Measurements from ENCODE around the gene TSEN15.
"Not testable (repeated sequence)": the region's sequence is repeated elsewhere in the genome, so short reads cannot be mapped to it uniquely, and the experiment has no call there.

TSEN15 gene

DNA sequence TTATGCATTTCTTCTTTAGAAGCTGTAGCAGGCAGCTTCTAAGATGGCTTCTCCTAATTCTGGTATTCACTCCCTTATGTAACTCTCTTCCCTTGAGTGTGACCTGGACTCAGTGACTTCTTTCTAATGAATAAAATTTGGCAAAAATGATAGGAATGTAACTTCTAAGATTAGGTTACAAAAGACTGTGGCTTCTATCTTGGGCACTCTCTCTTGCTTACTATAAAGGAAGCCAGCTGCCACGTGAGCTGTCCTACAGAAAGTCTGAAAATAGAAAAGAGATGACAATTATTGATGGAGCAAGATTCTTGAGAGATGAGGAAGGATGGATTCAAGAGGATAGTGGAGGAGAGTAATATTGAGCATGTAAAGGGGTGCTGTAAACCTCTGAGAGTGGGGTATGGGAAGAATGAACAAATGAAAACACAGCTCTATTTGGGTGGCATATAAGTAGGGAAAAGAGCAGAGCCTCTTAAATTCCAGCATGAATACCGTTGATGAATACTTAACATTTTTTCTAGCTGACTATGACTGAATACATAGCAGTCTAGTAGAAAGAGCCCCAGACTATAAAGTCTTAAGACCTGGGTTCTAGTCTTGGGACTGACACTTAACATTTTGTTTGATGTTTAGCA is 5.5 kb downstream of the TSEN15 start:
- DNase-seq, result peak; percentile 20 to 91

DNA sequence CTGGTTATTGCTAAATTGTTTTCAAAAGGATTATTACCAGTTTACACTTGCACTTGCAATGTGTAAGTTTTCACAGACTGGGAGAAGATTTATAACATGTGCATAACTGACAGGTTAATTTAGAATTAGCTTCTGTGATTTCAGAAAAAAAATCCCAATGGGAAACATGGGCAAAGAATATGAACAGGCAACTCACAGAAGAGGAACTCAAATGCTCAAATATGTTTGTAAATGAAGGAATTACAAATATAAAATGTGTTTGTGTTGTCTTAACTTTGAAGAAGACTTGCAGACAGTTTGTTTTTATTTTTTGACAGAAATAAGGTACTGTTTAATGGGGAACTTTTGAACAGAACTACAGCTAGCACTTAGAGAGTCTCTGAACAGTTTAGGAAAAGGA is 8.4 kb downstream of the TSEN15 start:
- DNase-seq, result no peak

DNA sequence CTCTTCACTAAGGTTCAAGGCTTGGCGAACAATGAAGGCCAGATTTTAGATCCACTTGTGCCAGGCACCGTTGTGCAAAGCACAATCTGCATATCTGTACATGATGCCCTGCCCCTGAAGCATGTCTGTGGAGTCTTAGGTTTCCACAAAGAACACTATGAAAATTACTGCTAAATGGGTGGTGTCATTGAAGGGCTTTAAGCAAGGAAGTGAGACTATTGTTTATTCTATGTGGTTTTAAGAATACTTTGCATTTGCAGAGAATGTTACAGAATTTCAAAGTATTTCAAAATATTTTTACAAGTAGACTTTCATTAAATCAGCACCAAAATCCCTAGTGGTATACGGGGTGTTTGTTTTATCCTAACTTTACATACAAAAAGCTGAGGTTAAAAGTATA is 8.8 kb downstream of the TSEN15 start:
- DNase-seq, result no peak

DNA sequence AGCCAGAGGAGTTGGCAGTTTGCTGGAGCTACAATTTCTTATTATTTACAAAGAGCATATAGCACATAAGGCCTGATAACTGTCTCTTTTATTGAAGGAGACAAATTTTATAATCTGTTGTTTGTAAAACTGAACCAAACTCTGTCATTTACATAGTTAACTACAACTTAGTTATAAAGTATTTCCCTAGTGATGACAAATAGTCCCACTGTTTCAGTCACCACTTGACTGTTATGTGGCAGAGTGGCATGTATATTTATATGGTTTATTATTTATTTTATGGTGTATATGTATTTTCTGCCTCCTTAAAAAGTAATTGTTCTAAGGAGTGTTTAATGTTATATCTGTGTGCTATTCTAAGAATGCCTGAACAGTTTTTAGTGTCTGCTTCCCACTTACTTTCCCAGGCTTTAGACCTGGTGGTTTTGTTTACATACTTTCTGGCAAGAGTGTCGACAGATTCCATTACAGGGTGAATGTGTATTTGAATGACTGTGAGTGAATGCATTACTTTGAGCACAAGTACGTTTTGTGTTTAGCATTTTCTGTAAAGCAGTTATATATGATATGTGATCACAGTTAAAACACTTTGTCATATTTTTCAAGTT is 10.0 kb downstream of the TSEN15 start:
- no peak for DNase-seq

DNA sequence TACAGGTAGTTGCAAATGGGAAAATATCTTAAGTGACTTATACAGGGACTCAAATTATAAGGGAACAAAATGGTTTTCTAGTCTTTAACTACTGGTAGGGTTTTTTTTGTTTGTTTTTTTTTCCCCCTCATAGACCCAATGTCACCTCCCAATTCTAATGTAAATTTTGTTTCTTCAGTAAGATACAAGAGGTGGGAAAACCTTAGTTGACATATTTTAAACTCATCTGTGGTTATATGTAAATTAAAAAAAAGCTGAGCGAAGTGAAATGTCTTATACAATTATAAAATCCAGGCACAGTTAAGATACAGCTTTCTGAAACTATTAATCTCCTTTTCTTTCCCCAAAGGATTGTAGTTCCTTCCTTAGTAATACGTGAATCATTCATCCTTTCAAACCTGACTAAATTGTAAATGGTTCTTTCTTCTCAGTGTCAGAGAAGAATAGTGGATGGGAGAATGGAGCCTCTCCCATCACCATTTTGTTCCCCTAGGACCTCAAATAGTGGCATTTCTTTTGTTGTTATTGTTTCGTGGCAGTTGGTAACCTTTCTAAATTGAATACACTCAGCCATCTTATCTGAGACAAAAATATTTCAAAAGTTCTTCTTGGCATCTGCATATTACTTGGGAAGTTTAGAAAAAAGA is 11.2 kb downstream of the TSEN15 start:
- DNase-seq, result no peak

DNA sequence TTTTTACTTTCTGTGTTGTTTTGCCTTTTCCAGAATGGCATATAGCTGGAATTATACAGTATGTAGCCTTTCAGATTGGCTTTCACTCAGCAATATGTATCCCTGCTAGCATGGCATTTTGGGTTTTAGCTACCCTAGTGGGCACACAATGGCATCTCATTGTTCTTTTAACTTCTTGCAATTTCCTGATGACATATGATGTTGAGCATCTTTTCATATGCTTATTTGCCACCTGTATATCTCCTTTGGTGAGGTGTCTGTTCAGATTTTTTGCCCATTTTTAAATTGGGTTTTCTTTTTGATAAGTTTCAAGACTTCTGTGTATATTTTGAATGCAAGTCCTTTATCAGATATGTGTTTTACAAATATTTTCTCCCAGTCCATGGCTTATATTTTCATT is 14.0 kb downstream of the TSEN15 start:
- DNase-seq, result no peak

DNA sequence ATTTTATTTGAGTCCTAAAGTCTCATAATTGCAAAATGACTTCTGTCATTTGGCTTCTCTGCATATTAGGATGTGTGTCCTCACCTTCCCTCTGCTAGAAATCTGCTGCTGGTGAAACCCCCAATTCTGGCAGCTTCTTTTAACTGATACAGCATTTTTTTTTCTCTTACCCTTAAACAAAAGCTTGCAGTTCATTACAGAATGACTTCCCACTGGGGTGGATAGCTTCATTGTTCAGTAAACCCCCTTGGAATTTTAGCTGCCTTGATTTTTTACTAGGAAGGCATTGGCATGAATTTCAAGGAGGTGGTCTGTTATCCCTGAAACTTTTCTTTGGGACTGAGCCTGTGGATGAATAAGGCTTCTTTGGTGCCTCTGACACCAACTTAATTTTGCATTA is 16.8 kb downstream of the TSEN15 start:
- DNase-seq, result no peak

DNA sequence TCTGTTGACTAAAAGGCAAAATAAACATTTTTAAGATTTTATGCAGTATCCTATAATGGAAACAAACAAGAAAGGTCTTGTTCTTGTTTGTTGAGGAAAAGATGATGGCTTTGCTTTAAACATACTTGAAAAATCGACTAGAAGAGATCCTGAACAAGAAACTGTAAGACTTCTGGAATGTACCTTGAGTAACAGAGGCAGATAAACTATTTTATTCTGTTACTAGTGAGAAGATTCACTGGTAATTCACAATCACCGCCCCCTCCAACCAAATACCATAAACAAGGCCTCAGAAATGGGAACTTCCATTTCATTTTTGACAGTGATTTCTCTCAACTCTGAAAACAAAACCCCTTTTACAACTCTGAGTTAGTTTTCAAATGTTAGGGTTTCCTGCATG is 18.1 kb downstream of the TSEN15 start:
- DNase-seq, result no peak

DNA sequence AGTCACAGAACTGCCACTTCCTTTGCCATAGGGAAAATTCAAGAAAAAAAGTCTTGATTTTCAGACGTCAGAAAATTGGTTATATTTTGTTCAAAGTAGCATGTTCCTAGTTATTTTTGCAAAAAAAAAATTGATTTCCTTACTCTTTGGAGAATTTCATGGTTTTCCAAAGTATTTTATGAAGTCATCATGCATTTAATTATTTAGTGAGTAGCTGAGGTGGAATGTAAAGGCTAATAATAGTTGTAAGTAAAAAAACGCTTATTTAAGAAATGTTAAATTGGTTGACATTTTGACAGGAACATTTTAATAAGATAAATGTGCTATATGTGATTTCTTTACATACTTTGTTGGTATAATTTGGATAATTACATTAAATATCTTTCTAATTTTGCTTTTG is 20.8 kb downstream of the TSEN15 start:
- no peak for DNase-seq

DNA sequence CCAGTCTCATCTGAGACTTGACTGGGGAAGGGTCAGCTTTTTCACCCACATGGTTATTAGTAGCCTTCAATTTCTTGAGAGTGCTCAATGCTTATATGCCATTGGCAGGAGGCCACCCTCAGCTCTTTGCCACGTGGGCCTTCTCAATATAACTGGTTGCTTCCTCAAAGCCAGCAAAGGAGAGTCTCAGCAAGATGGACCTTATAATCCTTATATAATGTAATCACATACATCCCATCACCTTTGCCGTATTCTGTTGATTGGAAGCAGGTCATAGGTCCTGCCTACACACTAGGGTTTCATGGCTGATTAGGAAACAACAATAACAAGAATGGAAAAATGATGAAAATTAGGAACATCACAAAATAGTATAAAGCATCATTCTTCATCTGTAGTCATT is 22.9 kb downstream of the TSEN15 start:
- no peak for DNase-seq

DNA sequence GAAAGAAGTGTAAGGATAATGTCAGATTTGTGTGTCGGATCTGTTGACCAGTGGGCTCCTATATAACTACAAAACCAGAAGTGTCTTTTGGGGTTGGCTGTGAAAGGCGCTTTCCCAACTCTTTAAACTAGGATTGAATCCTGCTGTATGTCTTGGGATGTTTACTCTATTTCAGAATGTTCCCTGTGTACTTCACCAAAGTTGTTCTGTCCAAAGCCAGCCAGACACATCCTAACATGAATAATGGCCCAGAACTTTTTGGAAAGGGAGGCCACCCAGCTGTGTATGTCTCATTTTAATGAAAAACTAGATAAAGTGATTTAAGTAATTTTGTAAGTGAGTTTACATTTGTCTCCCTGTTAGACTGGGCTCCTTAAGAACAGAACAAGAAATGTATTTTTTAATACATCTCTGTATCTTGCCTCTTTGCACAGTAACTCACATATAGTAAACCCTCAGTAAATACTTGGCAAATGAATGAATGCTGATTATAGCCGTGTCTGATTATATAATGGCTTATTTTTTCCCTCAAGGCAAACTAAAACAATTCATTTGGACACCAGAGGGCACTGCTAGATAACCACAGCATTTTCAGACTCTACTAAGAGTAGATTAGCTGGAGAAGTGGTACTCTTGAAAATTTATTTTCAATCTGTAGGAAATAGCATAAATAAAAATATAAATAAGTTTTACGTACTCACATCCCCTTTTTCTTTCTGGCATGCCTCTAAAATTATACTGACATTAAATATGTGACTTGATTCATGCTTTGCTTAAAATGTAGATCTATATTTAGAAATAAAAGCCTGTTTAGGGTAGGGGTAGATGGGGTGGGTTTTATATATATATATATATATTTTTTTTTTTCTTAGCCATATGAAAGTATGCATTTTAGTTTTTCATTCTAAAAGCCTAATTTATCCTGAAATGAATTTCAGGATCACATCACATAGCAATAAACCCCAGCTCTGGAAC is 23.8 kb downstream of the TSEN15 start:
- DNase-seq, result peak in 1 of 2 experiments; percentile 53

DNA sequence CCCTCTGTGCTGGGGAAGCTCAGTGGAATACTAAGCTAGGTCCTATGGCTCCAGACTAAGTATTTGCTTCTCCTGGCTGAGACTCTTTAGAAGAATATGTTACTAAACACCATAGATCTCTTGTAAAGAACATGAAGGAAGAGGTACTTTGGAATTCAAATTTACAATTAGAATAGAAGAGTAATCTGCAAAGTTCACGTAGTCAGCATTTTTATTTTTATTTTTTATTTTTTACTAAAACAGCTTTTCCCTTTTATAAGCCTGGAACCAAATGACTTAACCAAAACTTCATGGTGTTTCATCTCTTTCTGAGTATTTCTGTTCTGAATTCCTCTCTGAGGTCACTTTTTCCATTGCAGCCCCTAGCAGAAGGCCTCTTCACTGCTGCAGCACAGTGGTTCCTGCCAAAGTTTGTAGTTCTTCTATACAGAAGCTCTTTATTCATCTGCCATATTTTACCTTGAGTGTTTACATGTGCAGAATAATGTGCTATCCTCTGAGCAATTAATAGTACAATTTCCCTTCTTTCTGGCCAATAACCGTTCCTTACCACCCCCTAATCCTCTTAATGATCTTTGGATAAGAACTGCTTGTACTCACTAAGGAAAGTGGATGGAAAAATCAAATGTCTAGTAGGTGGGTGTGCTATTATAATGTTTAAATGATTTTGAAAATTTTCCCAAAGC is 27.2 kb downstream of the TSEN15 start:
- DNase-seq, result no peak

DNA sequence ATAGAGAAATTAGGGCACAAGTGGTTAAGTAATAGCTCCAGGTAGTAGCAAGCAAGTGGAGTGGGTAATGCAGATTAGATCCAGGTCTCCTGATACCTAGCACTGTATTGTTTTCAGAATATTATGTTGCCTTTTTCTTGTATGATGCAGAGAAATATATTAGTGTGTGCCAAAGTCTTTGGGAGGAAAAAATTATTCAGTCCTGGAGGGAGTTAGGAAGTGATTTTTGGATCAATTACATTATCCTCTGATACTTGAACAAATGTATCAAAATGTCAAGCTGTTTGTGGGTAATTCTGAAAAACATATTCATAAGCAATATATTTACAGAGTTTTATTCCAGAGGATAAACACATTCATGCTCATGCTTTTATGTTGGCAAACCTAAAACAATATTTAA is 28.8 kb downstream of the TSEN15 start:
- DNase-seq, result no peak

DNA sequence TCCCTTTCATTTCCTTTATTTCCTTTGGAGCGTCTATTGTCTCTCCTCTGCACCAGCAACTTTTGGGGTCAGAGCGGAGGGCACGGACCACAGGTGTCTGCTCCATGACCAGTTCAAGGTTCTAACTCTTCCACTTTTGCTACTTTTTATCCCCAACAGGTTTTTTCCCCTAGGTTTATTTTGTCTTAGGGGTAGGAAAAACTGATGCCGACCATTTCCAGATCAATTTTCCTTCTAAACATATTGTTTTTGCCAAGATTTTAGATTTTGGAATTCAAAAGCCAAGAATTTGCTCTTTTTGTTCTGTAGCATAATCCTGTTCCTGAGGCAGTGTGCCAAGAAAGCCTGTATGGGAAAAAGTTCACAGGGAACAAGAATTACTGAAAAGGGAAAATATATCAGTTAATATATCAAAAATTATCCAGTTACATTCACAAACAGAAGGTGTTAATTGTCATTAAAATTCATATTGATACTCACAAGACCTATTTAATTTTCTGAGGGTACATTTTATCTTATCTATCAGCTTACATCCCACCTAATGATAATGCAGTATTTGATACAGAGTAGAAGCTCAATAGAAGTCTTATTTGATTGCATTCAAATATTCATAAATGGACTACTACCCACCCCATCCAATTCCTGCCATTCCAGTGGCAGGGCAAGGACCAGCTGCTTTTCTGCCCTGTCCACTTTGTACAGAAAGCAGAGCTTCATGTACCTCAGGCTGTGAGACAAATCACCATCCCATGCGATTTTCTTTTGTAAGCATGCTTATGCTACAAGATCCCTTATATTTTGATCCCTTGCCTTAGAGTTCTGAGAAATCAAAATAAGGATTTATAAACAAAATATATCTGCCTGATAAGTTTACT is 31.2 kb downstream of the TSEN15 start:
- DNase-seq, result no peak

DNA sequence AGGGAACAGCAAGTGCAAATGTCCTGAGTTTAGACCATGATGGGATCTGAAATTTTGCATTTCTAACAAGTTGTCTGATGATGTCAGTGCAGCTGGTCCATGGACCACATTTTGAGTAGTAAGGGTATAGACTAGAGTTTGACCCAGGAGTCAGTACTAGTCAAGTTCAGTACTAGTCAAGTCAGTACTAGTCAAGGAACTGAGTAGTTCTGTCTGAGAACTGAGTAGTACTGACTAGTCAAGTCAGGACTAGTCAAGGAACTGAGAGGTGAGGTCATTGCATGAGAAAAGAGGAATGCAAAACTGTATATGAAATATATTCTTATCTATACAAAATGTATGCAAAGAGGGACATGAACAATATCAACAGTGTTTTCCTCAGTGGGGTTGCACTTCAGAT is 34.1 kb downstream of the TSEN15 start:
- DNase-seq, result no peak

DNA sequence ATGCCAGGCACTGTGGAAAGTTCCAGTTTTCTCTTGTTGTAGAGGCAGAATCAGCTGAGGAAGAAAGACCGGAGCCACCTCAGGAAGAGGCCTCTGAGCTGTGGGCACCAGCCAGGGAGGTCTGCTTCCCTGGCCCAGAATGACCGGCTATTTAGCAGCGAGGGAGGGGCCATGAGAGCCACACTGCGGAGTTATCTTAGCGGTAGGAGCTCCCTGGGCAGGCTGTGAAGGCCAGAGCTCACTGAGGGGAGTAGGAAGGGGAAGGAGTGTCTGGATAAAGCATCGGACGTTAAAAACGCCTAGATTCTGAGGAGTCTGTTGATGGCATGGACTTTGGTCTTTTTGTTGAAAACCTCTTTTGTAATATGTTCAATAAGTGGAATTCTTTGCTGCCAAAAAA is 36.5 kb downstream of the TSEN15 start:
- DNase-seq, result no peak

DNA sequence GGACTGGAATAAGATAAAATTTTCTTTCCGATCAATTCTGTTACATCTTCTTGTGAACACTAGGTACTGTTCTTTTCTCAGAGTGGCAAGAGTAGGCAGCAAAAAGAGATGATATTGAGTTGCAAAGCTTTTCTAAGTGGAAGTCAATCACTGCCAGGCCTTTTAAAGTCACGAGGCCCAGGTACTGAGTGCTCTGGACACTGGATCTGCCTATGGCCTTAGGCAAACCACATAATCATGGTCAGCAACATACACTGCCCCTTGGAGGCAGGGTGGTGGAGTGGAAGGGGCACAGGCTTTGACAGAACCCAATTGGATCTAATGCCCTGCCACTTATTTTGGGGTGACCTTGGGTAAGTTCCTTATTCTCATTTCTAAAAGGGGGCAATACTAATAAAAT is 41.5 kb downstream of the TSEN15 start:
- no peak for DNase-seq

DNA sequence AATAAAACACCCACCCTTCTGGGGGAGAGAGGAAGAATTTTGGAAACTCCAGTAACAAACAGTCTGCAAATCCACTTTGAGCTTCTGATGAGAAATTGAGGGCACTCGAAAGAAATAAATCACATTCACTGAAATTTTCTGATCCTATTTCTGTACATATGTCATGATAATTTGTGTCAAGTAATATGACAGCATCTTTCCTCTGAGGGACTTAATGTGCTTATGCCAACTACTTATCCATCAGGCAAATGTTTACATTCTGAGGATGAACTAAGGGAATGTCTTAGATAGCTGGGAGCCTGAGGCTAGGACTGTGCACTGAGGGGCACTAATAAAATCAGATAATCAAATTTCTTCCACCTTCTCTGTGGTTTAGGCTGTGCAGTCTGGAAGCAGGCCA is 44.5 kb downstream of the TSEN15 start:
- no peak for DNase-seq

DNA sequence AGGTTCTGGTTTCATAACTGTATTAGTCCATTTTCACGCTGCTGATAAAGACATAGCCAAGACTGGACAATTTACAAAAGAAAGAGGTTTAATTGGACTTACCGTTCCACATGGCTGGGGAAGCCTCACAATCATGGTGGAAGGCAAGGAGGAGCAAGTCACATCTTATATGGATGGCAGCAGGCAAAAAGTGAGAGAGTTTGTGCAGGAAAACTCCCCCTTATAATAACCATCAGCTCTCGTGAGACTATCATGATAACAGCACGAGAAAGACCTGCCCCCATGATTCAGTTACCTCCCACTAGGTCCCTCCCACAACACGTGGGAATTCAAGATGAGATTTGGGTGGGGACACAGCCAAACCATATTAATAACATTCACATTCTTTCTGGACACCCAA is 45.0 kb downstream of the TSEN15 start:
- DNase-seq, result not testable (repeated sequence)

DNA sequence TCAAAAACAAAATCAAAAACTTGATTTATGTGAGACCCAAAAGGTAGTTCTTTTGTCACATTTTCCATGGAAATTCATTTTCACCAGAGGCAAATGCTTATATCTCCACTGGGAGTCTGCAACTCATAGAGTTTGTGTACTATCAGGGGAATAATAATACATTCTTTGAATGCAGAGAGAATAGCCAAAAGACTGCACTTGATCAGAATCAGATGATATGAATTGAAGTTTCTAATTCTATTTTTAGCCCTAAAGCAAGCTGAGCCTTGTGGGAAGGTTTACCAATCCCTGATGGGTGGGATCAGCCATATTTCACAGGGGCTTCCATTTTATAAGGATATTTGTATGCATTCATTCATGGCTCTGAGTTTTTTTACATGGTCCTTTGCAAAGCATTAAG is 49.6 kb downstream of the TSEN15 start:
- DNase-seq, result no peak

DNA sequence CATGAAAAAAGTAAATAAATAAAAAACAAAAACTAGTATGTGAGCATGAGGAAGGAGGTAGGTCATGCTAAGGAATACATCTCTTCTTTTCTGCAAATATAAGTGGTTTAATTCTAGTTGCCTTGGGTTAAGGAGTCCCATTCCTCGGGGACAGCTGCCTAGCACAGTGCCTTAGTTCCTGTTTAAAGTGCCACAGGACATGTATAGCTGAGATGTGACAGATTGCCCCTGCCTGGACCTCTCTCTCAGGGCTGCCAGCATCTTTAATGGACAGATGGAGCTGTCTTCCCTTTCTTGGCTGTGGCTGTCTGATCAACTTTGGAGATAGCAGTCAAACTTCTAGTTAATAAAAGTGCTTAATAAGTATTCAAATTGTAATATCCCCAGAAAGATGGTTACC is 50.0 kb downstream of the TSEN15 start:
- no peak for DNase-seq

All from SW 1271 (cell line).